Stimulated activated CD8-positive, alpha-beta memory T cell treated with anti-CD3 and anti-CD28 coated beads, Interleukin-12 subunit alpha, Interleukin-12 subunit beta, amount 100 ng/mL, for 24 hours (primary cell): Measurements from ENCODE around the gene IQGAP2.

ENCODE experiments used
- DNase-seq: peaks from one replicate; pipeline ENCODE4 v3.0.0-alpha.2; 2020; ENCODE audit errors: extremely low read depth

Gene IQGAP2

DNA sequence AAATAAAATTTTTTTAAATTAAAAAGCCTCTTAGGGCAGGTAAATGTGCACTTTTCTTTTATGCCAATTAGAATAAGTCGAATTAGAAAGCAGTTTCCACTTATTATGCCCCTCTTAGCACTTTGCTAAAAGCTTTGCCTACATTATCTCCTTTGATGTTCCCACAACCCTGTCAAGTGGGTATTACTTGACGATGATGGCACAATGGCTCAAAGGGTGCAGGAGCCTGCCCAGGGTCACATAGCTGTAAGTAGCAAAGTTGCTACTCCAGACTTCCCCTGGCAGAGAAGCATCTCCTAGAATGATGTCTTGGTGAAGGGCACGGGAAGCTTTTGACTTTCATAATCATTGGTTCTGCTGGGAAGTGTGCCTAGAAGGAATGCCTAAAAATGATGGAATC is 18.4 kb upstream of the IQGAP2 start:
- no peak for DNase-seq

DNA sequence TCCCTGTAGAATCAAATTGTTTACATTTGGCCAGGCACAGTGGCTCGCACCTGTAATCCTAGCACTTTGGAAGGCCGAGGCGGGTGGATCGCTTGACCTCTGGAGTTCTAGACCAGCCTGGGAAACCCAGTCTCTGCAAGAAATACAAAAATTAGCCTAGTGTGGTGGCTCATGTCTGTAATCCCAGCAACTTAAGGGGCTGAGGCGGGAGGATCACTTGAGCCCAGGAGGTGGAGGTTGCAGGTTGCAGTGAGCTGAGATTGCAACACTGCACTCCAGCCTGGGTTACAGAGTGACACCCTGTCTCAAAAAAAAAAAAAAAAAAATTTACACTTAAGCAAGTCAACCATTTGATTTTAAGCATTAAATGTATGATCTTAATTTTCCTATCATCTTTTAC is 17.5 kb upstream of the IQGAP2 start:
- no peak for DNase-seq

DNA sequence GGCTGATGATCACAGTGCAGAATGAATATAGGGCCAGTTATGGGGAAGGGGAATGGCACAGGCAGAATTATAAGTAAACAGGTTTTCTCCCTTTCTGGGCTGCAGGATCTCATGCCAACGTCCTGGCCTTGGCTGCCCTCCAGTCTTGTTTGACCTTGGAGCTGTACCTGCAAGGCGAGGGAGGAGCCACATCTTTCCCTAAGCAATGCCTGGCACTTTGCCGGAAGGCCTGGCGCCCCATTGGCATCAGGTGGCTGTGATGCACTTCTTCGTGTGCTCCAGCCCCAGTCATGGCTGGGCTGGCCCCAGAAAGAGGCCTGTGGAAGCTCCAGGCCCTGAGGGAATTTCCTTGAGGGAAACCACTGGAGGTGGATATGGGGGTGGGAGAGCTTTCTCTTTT is 16.7 kb upstream of the IQGAP2 start:
- DNase-seq, result no peak

DNA sequence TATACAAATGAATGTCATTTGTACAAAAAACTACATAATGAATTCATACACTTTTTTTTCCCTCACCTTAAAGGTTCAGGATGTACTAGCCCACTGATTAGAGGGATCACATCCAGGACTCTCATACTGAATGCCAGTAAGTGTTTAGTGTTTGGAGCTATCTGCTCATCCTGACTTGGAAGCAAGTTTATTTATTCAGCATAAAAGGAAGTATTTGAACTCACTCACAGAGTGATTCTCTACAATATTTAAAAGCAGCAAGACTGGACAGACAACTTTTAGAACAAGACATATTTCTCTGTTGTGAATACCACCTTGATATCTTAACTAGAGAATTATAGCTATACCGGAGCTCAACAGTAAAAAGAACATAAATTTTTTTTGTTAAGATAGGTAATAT is 14.8 kb upstream of the IQGAP2 start:
- no peak for DNase-seq

DNA sequence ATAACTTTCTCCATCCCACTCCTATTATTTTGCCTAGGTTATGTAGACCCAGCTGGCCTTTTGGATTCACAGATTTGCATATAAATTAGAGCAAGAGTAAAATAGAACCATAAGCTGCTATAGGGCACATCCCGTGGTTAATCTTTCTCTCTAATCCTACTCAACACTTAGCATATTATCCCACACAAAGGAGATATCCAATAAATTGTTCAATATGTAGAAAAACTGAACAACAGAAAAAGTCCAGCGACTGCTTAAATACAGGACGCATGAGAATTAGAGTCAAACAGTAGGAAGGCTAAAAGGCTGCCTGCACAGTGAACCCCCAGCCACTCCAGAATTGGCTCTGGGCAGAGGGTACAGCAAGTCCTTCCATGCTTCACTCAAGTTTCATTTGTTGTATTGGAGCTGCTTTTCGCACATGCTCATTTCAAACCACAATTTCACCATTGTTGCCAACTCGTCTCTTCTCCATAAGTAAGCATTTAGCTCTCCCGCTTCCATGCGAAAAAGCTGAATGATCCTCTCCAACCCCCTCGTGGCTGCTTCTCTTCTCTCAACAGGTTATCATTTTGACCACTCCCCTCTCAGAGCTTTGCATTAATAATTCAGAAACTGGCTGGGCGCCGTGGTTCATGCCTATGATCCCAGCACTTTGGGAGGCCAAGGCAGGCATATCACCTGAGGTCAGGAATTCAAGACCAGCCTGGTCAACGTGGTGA is 14.1 kb upstream of the IQGAP2 start:
- DNase-seq, result no peak

GRCh38 chr5:76389513-76390154 is 13.5 kb upstream of the IQGAP2 start:
- no peak for DNase-seq

DNA sequence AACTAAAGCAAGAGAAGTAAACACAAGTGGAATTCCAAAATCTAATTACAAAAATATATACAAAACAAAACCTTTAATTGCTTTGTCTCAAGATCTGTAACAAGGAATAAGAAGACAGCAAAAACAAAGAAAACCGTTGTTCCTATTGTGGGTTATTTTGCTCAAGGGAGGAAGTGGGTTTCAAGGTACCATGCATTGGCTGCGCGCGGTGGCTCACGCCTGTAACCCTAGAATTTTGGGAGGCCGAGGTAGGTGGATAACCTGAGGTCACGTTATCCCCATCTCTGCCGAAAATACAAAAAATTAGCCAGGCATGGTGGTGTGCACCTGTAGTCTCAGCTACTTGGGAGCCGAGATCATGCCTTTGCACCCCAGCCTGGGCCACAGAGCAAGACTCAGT is 12.1 kb upstream of the IQGAP2 start:
- no peak for DNase-seq

GRCh38 chr5:76393035-76393680 is 9.9 kb upstream of the IQGAP2 start:
- no peak for DNase-seq

GRCh38 chr5:76397200-76397599 is 5.9 kb upstream of the IQGAP2 start:
- DNase-seq, result no peak

- DNase-seq, result no peak
These were observed 3.8 kb upstream of the IQGAP2 start for GRCh38 chr5:76399268-76399667.

- no peak for DNase-seq
These were observed 2.6 kb upstream of the IQGAP2 start for GRCh38 chr5:76400466-76400865.

DNA sequence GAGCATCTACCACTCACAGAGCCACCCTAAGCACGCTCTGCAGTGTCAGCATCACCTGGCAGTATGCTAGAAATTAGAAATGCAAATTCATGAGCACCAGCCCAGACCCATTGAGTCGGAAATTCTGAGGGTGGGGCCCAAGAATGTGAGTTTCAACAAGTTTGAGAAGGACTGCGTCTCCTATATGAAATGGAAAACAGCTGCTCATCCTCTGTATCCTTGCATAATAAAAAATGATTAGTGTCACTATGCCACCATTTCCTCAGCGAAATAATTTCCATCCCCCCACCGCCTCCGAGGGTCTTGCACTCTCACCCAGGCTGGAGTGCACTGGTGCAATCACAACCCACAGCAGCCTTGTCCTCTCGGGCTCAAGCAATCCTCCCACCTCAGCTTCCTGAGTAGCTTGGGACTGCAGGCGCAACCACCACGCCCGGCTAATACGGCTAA is 1.3 kb upstream of the IQGAP2 start:
- no peak for DNase-seq

DNA sequence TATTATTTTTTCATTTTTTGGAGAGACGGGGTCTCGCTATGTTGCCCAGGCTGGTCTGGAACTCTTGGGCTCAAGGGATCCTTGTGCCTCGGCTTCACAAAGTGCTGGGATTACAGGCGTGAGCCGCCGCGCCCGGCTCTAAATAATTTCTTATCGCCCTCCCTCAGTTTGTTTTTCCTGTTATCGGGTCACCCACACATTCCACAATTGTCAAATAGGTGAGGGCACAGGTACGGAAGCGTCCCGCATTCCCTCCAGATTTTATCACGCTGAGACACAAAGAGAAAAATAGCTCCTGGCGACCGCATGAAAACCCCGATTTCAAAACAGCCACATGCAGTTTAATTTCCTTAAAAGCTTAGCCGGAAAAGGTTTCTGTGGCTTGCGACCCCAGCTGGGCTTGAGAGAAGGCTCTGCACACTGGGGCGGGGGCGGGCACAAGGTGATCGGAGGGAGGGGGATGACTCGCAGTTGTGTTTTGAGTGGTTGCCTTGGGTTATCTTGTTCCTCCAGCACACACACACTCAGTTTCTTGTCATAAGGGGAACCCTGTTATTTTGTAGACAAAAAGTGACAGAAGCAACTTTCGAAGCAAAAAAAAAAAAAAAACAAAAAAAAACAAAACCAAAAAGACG is 717 bp upstream of the IQGAP2 start:
- DNase-seq, result peak; percentile 67

GRCh38 chr5:76403766-76404222 is 709 bp downstream of the IQGAP2 start:
- no peak for DNase-seq

GRCh38 chr5:76404223-76405211 is 1.4 kb downstream of the IQGAP2 start:
- no peak for DNase-seq

DNA sequence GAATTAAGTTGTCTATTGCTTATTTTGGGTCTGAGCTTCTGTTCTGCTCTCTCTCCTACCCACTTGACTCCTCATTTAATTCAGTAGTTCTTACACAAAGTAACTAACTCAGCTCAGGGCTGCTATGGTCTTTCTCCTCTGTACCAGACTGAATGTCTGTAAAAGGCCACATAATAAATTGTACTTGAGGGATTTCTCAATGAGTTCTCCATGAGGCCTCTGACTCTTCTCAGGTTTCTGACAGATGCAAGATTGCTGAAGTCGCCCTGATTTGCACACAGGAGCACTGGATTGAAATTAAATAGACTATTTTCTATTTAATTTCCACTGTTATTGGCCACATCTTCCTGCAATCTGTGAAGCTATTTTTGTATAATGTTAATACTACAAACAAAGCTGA is 2.9 kb downstream of the IQGAP2 start:
- no peak for DNase-seq

DNA sequence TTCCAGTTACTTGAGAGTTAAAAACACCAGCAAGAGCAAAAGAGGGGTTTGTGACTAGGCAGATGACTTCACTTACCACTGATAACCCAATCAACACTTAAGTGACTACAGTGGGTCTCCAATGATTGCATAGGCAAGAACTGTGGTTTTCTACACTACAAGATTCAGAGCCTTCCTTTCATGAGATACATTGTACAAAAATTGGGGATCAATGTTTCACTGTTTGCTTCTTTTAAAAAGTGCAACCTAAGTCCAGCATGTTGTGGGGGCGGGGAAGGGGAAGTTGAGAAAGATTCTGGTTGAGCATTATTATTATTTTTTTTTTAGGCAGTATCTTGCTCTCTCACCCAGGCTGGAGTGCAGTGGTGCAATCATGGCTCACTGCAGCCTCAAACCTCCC is 3.6 kb downstream of the IQGAP2 start:
- DNase-seq, result no peak

DNA sequence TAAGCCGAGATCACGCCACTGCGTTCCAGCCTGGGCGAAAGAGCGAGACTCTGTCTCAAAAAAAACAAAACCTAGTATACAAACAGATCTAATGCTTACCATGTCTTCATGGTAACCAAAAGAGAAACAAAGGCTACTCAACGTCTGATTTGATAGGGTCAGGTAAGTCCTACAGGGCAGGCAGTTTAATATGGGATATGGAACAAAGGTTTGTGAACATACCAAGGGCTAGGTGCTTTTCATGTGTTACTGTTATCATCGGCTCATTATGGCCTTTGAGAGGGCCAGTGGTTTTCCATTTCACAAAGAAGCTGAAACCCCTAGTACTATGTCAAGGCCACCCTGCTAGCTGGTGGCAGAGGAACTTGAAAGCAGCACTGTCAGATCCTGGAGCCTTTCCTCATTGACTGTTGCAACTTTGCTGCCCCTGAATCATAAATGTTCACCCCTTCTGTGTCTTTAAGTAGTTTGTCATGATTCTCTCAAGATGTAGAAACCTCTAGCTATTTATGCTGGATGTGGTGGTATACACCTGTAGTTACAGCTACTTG is 5.1 kb downstream of the IQGAP2 start:
- no peak for DNase-seq

- DNase-seq, result no peak
These were observed 9.4 kb downstream of the IQGAP2 start for GRCh38 chr5:76412511-76412910.

DNA sequence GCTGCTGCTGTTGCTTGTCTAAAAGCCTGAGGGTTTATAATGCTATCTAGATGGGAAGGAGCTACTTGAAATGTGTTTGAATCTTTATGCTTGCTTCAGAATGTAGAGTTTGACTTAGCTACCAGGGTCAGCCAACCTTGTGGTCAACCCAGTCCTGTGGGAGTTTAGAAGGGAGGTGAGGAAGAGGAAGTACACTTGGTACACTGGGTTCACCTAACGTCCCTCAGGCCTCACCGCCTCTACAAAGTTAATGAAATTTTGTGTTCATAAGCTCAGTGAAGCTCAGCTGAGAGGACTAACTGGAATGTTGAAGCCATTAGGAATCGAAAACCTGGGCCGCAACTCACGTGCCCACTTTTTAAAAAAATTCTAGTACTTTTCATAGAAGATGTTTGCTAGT is 10.7 kb downstream of the IQGAP2 start:
- no peak for DNase-seq

DNA sequence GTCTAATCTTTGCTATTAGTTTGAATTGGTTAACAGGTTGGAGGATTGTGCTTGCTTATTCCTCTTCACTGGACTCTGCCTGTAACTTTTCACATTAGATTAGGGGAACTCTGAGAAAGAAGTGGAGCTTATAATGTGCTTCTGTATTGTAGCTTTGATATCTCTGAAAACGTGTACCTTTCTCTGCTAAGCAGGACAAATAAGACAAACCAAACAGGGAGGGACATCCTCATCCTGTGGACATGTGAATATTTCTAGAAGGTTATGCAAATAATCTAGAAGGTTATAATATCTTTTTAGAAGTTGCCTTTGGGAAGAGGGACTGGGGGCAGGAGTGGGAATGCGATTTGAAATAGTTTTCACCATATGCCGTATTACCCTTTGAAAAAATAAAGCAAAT is 11.7 kb downstream of the IQGAP2 start:
- DNase-seq, result no peak
